NCI-H69 (cell line): ENCODE measurements around the gene KAT7.
A peak's percentile ranks its signal among the peaks of the same experiment; 100 is the strongest.

ENCODE experiments used
- DNase-seq: peaks from one replicate; lab custom pipeline; 2025; lab: John Stamatoyannopoulos, UW

Gene KAT7

DNA sequence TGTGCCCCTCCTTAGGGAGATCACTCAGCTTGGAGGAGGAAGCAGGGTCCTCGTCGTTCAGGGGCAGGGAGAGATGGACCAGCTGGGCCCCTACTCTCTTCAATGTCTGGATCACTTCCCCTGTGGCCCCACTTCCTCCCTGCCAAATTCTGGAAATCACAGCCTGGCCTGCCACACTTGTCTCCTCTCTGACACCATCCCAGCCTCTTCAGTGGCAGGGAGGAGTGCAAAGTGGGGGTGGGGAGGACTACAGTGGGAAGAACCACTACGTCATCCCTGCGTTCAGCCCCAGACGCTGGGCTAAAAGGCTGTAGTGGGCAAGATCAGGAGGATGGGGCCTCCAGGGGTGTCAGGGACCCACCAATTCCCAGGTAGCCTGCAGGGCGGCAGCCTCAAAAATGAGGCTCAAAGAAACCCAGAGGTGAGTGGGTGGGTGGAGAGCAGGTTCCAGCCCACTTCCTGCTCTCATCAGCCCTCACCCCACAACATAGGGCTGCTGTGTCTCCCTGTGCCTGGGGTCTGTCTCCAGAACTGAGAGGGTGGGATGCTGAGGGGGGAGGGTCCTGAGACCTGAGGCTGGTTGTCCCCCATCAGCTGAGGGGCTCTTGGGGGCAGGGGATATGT lies 84.4 kb downstream of the KAT7 start:
- DNase-seq, result no peak

DNA sequence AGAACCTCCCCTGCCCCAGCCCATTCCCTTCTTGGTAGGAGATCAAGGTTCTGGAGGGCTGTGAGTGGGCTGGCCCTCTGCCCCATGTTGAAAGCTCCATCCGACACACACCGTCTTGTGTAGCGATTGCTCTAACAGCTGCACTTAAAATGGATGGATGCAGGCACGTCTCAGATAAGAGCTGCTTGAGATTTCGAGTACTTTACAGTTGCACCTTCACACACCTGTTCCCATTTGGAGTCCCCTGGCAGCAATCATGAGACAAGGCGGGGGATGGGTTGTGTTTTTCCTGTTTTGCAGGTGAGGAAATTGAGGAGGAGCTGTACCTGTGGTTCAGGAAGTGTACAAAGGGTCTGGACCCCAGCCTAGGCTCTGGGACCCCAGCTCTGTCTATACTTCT lies 85.0 kb downstream of the KAT7 start:
- peak; percentile 31 for DNase-seq

DNA sequence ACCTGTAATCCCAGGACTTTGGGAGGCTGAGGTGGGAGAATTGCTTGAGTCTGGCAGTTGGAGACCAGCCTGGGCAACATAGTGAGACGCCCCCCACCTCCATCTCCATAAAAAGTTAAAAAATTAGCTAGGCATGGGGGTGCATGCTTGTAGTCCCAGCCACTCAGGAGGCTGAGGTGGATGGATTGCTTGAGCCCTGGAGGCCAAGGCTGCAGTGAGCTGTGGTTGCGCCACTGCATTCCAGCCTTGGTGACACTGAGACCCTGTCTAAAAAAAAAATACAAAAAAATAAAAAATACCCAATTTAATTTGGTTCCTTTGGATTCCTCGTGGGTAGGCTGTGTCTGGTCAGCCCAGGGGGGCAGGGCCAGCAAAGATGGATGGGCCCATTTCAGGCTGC lies 85.4 kb downstream of the KAT7 start:
- no peak for DNase-seq

DNA sequence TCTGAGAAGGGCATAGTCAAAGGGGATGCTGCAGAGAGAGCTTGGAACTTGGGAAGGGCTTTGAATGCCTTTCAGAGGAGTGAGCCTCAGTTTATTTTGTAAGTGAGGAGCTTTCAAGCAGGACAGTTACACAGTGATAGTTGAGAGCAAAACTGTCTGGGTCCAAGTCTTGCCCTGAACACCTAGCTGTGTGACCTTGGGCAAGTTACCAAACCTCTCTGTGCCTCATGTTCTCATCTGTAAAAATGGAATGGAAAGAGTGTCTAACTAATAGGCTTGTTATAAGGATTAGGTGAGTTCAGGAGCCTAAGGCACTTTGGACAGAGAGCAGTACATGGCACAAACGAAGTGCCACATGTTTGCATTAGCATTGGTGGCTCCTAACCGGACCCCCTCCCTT lies 86.4 kb downstream of the KAT7 start:
- DNase-seq, result no peak

DNA sequence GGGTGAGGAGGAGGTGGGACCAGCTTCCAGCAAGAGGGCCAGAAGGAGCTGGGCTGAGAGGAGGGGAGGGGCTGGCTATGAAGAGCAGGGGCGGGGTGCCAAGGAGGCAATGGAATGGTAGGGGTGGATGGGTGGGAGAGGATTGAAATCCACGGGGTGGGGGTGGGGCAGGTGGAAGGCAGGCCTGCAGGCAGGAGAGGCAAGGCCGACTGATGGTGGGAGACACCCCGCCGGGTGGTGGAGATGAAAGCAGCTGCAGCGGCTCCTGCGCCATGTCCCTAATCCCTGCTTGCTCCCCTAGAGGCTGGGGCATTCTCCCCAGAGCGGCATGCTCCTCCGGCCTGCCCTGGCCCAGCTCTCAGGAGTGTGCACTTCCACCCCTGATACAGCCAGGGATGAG lies 87.2 kb downstream of the KAT7 start:
- no peak for DNase-seq

DNA sequence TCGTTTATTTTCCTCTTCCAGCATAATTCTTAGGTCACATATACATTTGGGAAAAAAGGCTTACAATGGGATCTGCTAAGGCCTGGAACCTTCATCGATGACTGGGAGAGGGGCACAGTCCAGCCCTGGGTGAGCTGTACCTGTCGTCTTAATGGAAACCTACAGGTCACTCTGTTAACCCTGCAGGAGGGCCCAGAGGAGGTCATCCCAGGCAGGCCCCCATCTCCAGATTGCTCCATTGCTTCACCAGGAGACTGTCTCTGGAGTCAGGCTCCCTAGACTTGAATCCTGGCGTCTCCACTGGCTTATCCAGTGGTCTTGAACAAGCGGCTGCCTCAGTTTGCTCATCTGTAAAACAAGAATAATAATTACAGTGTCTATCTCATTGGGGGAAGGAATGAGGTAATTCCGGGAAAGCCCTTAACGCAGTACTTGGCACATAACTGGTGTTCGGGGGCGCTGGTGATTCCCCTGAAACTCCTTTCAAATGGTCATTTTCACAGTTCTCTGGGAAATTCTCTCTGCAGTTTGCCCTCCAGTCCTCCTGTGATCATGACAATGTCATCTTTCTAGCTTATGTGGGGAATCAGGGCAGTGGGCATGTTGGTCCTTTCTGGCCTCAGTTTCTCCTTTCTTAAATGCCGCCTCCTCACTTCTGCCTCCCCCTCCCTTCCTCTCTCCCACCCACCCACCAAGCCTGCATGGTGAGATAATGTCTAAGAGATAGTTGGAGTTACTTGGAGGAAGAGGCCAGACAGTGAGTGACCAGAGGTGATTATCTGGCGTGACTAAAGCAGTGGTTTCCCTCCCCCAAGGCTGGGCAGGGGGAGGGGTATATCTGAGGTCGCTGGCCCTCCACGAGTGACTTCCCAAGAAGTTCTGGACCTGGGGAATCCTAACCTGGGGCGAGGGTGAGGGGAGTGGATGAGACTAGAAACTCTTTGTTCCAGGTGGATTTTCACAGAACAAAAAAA lies 90.7 kb downstream of the KAT7 start:
- no peak for DNase-seq

DNA sequence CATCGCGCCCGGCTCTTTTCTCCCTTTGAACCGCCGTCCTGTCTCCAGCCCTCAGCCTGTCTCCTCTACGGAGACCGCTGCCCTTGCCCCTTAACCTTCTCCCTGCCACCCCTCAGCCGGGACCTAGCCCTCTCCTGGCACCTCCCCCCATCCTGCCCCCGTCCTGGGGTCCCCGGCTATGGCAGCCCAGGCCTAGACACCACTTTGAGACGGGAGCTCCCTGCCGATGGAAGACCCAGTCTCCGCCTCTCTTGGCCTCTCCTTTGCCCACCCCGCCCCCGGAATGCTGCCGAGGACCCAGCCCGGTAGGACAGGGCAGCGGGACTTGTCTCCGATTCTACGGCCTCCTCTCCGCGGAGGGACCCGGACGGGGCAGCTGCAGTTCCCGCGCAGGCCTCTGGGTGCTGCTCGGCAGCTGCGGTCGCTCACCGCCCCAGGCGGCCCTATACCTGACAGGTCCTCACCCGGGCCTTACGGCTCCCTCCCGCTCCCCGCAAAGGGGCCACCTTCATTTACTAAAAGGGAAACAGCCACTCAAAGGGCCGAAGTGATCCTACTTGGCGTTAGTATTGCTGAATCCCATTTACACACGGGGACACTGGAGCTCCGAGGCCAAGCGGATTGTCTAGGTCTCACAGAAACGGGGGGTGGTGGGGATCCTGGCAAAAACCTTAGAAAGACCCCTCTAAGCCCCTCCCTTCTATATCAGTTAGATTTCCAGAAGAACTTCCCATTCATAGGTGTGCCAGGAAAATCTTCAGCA lies 92.0 kb downstream of the KAT7 start:
- peak; percentile 92 for DNase-seq

DNA sequence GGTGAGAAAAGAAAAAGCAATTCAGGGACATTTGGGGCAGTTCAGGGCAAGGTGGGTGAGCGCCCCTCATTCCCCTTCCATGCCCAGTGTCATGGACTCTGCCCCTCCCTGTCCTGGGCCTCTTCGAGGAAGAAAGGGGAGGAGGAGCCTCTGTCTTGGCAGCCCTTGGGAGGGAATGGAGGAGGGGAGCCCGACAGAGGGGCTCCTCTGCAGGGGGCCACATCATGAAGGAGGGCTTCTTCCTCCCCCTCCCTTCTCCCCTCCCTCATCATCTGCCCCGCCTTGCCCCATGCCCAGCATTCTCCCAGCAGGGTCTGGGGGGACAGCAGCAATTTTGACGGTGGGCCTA lies 92.5 kb downstream of the KAT7 start:
- DNase-seq, result peak; percentile 55

DNA sequence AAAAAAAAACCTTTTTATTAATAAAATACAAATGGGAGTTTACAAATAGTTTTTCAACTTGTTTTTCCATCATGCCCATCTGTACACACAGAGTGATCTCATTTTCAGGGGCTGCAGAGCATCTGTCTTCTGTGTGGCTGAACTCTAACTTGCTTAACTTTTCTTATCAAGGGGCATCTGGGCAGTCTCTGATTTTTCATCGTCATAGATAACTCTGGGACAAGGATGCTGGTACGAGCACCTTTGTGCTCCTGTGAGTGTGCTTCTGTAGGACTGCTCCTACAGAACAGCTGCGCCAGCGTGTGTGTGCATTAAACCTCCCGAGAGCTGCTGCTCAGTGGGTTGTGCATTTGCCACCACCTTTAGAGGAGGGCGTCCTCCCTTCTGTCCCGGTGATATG lies 94.0 kb downstream of the KAT7 start:
- DNase-seq, result peak; percentile 45
